ENCODE measurements around the gene MRPS21.

The MRPS21 gene

DNA sequence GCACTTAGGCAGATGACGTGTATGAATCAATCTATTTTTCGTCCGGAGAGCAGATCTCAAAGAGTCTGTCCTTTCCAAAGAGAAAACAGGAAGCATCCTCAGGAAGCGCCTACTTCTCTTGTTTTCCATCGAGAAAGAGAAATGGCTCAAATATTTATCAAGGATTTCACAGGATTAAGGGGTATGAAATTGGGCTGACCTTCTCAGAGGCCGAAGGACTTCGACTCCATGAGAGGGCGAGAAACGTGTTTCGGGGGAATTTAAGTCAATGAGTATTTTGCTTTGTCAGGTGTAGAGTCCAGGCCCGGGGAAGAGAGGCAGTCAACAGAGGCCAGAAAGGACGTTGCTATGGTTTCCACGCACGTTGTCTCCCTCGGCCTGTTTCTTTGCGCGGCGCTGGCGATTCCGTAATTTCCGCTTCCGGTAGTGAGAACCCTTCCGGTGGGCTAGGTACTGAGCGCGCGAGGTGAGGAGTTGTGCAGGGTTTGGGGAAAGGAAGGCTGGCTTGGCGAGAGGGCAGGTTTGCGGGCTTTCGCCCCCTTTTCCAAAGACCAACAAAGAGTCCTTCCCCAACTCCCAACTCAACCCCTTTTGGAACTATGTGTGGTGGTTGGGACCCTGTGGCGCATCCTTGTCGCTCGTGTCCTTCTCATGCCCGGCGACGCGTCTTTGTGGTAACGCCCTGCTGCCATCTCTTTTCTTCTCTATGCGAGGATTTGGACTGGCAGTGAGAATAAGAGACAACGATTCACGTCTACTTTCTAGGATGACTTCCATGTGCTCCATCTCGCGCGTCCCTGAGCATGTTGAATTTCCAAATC is at the start of gene MRPS21:
Gene MRPS21, plus strand, starts transcription at position 429 of the 821 bp plus-strand sequence. CDS start 506 bp downstream, outside the sequence.
- peak; percentile 92 for DNase-seq

GRCh38 chr1:150249936-150250335 is 43.7 kb upstream of the MRPS21 start:
- DNase-seq: no peak

- no peak for DNase-seq
These were observed 37.5 kb upstream of the MRPS21 start for GRCh38 chr1:150256198-150256553.

DNA sequence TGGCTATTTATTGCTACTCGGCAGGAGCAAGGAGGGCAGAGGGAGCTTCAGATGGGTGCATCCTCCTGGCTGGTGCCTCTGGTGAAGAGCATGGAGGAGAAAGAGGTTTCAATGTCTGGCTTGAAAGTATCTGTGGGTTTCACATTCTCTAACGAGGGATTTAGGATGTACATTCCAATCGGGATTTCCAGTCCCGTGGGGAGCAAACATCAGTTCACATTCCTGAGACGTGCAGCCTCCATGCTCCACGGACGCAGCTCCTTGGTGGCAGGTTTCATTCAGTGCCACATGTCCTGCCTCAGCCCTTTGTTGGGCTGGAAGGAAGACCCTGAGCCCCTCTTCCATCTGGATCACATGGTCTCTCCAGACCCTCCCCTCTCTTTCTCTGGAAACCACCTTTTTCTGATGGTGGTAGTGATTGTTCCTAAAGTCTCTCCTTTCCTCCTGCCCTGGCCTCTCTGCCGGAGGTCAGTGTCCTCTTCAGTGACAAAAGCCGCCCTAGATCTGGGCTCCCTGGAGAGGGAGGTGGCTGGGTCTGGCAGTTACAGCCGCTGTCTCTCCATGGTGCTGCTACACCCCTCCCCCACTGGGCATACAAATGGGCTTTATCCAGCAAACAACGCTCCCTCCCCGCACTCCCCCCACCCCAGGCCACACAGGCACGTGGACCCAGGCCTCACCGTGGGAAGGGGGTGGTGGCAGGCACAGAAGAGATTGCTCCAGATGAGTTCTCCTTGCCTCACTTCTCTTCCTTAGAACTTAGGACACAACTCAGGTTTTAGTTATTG is 36.9 kb upstream of the MRPS21 start:
- no peak for DNase-seq

DNA sequence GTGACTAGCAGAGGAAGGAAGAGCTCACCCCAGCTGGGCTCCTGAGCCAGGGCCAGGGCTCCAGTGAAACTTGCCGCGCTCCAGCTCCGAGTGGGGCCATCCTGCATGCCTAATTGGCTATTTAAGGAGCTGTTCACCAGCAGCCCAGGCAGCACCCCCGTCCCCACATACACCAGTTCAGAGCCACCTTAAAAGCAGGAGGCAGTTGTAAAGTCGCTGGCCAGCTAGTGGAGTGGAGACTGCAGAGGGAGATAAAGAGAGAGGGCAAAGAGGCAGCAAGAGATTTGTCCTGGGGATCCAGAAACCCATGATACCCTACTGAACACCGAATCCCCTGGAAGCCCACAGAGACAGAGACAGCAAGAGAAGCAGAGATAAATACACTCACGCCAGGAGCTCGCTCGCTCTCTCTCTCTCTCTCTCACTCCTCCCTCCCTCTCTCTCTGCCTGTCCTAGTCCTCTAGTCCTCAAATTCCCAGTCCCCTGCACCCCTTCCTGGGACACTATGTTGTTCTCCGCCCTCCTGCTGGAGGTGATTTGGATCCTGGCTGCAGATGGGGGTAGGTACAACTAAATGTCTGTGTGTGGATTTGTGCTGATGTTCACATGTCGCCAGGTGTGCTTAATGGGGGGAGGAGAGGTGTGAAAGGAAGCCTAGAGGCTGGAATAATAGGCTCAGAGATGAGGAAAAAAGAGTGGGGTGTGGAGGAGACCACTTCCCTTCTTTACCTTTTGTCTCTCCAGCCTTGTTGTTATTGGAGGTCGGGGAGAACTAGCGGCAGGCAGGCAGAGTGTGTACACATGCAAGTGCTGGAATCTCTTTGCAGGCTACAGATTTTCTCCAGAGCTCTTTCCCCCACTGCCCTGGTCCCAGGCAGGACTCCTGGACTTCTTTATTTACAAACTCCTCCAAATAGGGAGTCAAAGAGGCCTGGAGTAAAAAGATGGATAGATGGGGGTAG is 35.8 kb upstream of the MRPS21 start, which contains the start of gene CA14:
Gene CA14, plus strand, starts transcription at position 151 of the 962 bp plus-strand sequence. Its CDS starts 355 bp downstream, at position 506.
- DNase-seq: no peak

DNA sequence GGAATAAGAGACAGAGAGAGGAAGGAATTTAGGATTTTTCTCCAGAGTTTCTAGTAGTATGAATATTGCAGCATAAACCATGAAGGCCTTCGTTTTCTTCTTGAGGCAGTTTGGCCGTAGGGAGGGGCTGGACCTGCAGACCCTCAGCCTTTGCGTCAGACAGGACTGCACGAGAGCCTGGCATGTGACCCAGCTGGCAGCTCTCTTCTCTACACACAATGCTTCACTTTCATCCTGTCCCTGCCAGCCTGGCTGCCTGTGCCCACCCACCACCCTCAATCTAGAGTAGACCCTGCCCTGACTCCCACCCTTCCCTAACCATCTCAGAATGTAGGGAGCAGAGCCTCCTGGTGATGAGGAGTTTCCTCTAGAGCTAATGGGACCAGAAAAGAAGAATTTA is 34.4 kb upstream of the MRPS21 start:
- no peak for DNase-seq

- DNase-seq: no peak
These were observed 33.6 kb upstream of the MRPS21 start for GRCh38 chr1:150259758-150260669.

- no peak for DNase-seq
These were observed 32.3 kb upstream of the MRPS21 start for GRCh38 chr1:150261367-150261766.

DNA sequence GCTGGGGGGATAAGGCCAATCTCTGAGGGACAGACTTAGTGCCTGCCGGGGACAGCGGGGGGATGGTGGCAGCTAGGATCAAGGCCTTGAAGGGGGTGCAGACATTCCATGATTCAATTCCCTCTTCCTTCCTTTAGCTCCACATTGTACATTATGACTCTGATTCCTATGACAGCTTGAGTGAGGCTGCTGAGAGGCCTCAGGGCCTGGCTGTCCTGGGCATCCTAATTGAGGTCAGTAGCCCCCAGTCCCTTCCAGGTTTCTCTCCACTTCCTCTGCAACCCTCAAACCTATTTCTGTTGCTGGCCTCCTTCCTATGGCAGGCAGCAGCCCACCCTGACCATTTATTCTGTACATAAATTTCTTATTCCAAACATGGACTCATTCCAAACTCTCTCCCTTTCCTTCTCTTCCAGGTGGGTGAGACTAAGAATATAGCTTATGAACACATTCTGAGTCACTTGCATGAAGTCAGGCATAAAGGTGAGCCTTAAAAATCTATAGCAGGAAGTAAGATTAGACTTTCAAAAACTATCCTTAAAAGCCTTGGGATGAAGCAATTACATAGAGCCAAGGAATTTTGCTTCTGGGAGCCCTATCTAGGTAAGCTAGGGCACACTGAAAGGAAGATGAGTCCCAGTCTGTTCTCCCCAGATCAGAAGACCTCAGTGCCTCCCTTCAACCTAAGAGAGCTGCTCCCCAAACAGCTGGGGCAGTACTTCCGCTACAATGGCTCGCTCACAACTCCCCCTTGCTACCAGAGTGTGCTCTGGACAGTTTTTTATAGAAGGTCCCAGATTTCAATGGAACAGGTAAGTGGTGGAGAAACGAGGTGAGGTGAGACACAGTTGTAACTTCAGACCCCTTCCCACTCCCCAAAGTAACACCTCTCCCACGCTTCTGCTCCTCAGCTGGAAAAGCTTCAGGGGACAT is 31.0 kb upstream of the MRPS21 start:
- DNase-seq: no peak

DNA sequence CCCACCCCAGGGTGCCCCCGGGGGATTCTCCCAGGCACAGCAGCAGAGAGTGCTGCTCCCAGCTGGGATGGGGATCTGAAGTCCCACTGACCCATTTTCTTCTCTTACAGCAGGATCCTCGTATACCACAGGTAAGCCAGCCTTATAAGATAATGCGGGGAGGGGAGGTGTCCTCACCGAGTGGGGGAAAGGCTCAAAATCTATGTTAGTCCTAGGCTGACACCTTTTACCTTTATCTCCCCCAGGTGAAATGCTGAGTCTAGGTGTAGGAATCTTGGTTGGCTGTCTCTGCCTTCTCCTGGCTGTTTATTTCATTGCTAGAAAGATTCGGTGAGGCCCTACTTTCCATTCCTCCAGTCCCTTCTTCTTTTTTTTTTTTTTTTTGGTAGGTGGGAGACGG is 30.1 kb upstream of the MRPS21 start:
- no peak for DNase-seq

DNA sequence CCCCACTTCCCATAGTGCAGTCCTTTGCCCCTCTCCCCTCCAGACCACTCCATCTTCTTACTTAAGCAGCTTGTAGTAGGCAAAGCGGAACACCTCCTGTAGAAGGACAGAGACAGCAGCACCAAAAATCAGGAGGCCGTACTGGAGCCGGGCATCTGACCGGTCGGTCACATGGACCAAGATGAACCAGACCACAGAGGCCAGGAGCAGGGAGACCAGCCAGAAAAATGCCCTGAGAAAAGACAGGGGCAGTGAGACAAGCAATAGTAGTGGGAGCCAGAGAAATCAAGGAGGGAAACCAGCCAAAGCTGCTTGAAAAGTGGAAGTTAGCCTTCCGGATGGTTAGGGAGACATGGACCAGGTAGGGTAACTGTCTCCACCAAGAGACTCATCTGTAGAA is 25.8 kb upstream of the MRPS21 start:
- DNase-seq: no peak

DNA sequence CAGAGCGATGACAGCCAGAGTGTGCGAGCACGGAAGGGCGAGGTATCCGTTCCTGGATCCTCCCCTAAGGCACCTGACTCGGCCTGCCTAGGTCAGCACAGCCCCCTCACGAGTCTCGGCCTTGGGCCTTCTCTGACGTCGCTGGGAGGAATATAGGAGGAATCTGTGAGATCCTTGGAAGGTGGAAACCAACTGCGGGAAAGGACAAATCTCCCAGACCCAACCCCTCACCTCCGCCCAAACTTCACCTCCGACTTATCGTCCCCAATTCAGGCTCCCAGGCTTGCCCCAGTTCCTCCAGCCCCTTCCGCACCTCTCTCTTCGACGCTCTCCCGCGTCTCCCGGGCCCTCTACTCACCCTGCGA is 25.3 kb upstream of the MRPS21 start:
- no peak for DNase-seq

- peak; percentile 97 for DNase-seq
These were observed 24.8 kb upstream of the MRPS21 start, which contains the start of gene APH1A for GRCh38 chr1:150268705-150269403. APH1A (minus strand) TSS chr1:150269016; CDS start chr1:150268810, 206 bp downstream.

DNA sequence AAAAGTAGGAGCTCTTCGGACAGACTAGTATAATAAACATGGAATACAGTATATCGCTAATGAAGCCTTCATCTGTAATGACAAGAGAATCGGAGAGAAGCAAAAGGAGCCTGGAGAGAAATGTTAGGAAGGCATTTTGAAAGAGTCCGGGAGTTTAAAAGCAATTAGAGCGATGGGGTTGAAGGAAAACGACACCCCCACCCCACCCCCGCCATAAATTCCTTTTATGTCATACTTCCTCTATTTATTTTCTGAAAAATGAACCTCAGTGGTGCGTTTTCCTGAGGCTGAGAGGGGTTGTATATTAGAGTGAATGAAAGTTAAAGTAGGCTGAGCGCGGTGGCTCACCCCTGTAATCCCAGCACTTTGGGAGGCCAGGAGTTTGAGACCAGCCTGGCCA is 24.2 kb upstream of the MRPS21 start:
- DNase-seq: peak; percentile 29

GRCh38 chr1:150271291-150271959 is 22.2 kb upstream of the MRPS21 start:
- peak; percentile 43 for DNase-seq

DNA sequence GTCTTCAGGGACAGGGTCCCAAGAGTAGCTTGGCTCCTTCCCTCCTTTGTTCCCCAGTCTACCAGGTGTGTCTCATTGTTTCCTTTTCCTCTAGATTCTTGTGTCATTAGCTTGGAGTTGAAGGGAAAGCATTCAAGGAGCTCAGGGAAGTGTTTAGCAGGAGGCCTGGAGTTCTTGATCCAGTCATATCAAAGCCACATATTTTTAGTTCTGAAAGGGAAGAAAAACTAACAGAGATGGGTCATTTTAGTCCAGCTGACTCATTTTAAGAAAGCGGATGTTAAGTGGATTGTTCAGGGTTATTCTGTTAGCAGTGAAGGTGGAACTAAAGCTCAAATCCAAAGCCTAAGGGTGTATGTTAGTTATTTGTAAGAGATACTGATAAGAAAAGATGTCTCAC is 20.4 kb upstream of the MRPS21 start:
- DNase-seq: peak; percentile 66

- DNase-seq: no peak
These were observed 13.4 kb upstream of the MRPS21 start for GRCh38 chr1:150280138-150280707.

DNA sequence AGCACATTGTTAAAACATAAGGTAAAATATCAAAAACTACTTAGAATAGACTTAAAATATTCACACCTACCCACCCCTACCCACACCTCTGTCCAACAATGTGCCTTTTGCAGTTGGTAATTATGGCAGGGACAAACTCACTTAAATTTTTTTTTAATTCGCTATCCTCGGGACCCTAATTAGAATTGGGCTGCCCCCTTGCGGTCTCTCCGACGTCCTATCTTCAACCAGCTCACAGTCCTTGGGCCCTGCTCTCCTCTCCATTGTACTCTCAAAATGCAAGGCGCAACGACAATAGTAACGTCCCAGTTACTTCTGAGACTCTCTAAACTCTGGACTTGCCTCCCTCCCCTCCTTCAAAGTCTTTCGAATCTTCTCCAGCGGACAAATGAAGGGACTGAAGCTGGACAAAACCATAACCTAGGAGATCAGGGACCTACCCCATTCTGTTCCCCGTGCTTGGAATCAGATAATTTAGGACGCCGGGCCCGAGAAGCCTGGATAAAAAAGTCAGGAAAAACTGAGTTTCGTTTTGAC is 12.4 kb upstream of the MRPS21 start:
- peak; percentile 50 for DNase-seq
